Osteocyte (in vitro differentiated cells): ENCODE results near the gene DEPP1. TPM values are rescaled to one million over a fixed set of nuclear protein-coding genes. Genes with fewer than 3 reads are reported as not detected.

Source experiments
- DNase-seq: peaks from one replicate; pipeline ENCODE4 v3.0.0; 2021; ENCODE audit warnings: mixed read lengths; ENCODE audit not compliant: unreplicated experiment; ENCODE audit errors: extremely low spot score
- H3K27ac Mint-ChIP-seq: one replicate; pipeline ENCODE4 v1.8.0; 2021; ENCODE audit warnings: mild to moderate bottlenecking, mixed read lengths; ENCODE audit not compliant: unreplicated experiment
- H3K27me3 Mint-ChIP-seq: one replicate; pipeline ENCODE4 v1.8.0; 2021; ENCODE audit warnings: mixed read lengths; ENCODE audit not compliant: unreplicated experiment
- H3K36me3 Mint-ChIP-seq: one replicate; pipeline ENCODE4 v1.8.0; 2021; ENCODE audit warnings: mixed read lengths; ENCODE audit not compliant: unreplicated experiment
- H3K4me1 Mint-ChIP-seq: one replicate; pipeline ENCODE4 v1.8.0; 2021; ENCODE audit warnings: mixed read lengths; ENCODE audit not compliant: unreplicated experiment
- H3K4me3 Mint-ChIP-seq: one replicate; pipeline ENCODE4 v1.8.0; 2021; ENCODE audit warnings: mild to moderate bottlenecking, moderate library complexity, mixed read lengths; ENCODE audit not compliant: unreplicated experiment
- H3K9me3 Mint-ChIP-seq: one replicate; pipeline ENCODE4 v1.8.0; 2021; ENCODE audit warnings: mixed read lengths; ENCODE audit not compliant: unreplicated experiment
- CTCF ChIP-seq: fragments of 200-600 bp; sonication (generic); IDR thresholded peaks from 2 replicates; pipeline ENCODE4 v1.5.0; 2021; ENCODE audit warnings: antibody characterized with exemption, mild to moderate bottlenecking, moderate library complexity
- total RNA-seq: library from RNA; stranded (reverse); gene quantifications from 2 replicates; pipeline ENCODE4 v1.2.1, GENCODE V29; 2021

The DEPP1 gene
- total RNA-seq, 1 donor from 2014 or later, result 10.3 TPM

GRCh38 chr10:44985175-44985681, 6.6 kb upstream of the DEPP1 start:
- TF ChIP-seq CTCF, result no peak
- Mint-ChIP-seq H3K4me1 (peaks cover 47% of the 10 kb centered on the region), H3K27ac (peak overlapping the region; percentile 81), H3K36me3 (peaks cover 2% of the 10 kb centered on the region), H3K9me3 (no peaks in the 10 kb centered on the region), H3K27me3 (no peaks in the 10 kb centered on the region), H3K4me3 (no peak overlapping the region)
- DNase-seq, result no peak

- no peak for TF ChIP-seq CTCF
- no peaks in the 10 kb centered on the region for H3K27me3 Mint-ChIP-seq
- H3K36me3 Mint-ChIP-seq, result peaks cover 2% of the 10 kb centered on the region
- H3K4me3 Mint-ChIP-seq, result no peak overlapping the region
- H3K4me1 Mint-ChIP-seq, result peaks cover 47% of the 10 kb centered on the region
- DNase-seq, result no peak
- H3K27ac Mint-ChIP-seq, result no peak overlapping the region
- no peaks in the 10 kb centered on the region for H3K9me3 Mint-ChIP-seq
Measured at GRCh38 chr10:44984671-44985101, 6.1 kb upstream of the DEPP1 start.

GRCh38 chr10:44983895-44984278, 5.3 kb upstream of the DEPP1 start:
- H3K27ac Mint-ChIP-seq, result no peak overlapping the region
- H3K4me1 Mint-ChIP-seq, result peaks cover 55% of the 10 kb centered on the region

GRCh38 chr10:44983066-44983894, 4.7 kb upstream of the DEPP1 start:
- Mint-ChIP-seq H3K36me3 (peaks cover 2% of the 10 kb centered on the region), H3K4me3 (no peak overlapping the region), H3K4me1 (peaks cover 61% of the 10 kb centered on the region), H3K9me3 (no peaks in the 10 kb centered on the region), H3K27me3 (no peaks in the 10 kb centered on the region), H3K27ac (peak overlapping the region; percentile 34)
- TF ChIP-seq CTCF, result no peak
- no peak for DNase-seq

More at GRCh38 chr10:44983895-44984278, 5.3 kb upstream of the DEPP1 start:
- DNase-seq, result no peak
- Mint-ChIP-seq H3K36me3 (peaks cover 2% of the 10 kb centered on the region), H3K4me3 (no peak overlapping the region), H3K27me3 (no peaks in the 10 kb centered on the region), H3K9me3 (no peaks in the 10 kb centered on the region)
- TF ChIP-seq CTCF, result no peak

- Mint-ChIP-seq H3K36me3 (peaks cover 2% of the 10 kb centered on the region), H3K27ac (no peak overlapping the region), H3K27me3 (no peaks in the 10 kb centered on the region), H3K9me3 (no peaks in the 10 kb centered on the region), H3K4me3 (no peak overlapping the region), H3K4me1 (peaks cover 67% of the 10 kb centered on the region)
- no peak for DNase-seq
- TF ChIP-seq CTCF, result no peak
Measured at GRCh38 chr10:44982496-44982895, 3.9 kb upstream of the DEPP1 start.
